IPS-NIHi7 (cell line): ENCODE data around the gene NCKAP5.

Source experiments
- DNase-seq: peaks from one replicate; pipeline ENCODE4 v3.0.0; 2012; ENCODE audit warnings: mixed read lengths; ENCODE audit errors: extremely low spot score

NCKAP5 gene

DNA sequence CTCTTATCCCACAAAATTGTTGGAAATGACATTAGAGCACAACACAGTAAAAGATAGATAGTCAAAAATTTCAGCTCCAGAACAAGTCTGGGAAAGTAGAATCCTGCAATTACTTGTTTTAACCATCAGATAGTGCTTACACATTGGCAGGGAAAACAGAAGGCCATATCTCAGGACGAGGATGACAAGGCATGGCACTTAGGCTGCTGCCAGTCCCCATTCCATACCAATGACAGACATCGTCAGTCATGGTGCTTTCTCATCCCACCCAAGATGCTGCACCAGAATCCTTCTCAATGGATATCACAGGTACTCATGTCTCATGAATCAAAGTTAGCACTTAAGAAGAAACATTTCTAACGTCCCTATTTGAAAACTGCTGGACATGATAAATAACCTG is 187.3 kb downstream of the NCKAP5 start:
- no peak for DNase-seq

DNA sequence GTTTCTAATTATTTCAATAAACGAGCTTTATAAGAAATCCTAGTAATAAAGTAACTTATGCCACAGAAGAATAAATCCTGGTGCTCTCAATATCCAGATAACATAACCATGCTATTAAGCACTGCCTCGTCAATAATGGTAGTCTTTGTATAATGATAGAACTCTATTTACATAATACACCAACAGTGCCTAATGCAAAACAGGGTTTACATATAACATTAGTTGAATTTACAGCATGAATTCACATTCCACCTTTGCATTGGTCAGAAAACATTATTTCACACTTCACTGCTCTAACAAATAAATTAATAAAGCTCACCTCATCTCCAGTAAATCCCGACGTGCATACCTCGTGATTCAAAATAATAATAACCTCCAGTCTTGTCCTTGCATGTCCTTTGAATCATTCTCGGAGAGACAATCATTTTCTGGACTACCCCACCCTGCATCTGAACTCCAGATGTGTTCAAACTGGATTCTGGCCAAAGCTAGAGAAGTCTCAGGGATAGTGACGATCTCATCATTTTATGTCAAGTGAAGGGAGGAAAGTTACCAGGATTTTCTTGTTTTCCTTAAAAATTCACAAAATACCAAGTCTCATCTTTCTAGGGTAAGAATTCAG is 189.2 kb downstream of the NCKAP5 start:
- no peak for DNase-seq

DNA sequence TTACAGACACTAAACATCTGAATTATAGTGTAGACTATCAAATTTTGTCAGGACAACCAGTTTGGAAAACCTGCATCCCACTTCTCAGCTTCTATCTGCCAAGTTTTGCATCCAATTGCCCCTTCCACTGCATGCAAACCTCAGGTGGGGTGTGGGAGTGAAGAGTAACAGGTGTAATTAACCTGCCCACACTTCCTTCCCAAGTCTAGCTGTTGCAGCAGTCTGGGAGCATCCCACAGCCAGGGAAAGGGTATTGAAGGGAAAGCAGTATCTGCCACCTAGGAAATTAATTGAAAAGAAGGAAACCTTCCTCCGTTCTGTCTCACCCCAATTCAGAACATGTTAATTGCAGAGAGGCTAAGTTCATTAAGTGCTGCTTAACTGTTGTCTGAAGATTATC is 189.9 kb downstream of the NCKAP5 start:
- no peak for DNase-seq

DNA sequence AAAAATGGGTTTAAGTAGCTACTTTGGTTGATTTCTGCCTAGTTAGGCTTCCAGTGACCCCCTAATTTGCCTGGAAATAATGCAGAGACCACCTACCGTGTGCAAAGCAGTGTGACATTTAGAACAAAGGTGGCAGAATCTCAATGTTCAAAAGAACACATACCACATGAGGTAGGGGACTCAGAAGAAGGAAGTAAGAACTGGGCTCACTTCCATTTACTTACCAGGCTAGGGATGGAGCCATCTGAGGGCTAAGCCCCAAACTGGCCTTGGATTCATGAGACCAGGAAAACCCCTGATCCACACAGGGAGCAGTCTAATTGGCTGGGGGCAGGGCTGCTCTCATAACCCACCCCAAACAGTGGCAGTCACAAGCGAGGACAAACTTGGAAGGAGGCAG is 190.7 kb downstream of the NCKAP5 start:
- peak; percentile 31 for DNase-seq

GRCh38 chr2:133377021-133377481 is 191.2 kb downstream of the NCKAP5 start:
- DNase-seq = no peak

DNA sequence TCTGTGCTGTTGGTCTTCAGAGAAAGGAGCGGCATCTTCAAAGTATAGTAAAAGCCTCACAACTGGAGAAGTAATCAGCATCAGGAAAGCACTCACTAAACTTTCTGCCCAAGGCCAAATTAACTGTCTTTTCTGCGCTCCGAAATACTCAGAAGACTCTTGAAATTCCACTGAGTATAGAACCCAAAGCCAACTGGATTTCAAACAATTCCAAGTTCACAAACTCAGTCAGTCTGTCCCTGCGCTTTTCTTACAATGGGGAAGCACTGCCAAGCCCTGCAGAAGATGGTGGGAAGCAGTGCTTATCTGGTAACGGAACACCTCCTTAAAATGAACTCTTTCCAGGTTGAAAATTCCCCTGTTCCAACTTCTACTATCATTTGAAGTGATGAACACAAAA is 193.5 kb downstream of the NCKAP5 start:
- DNase-seq = no peak

DNA sequence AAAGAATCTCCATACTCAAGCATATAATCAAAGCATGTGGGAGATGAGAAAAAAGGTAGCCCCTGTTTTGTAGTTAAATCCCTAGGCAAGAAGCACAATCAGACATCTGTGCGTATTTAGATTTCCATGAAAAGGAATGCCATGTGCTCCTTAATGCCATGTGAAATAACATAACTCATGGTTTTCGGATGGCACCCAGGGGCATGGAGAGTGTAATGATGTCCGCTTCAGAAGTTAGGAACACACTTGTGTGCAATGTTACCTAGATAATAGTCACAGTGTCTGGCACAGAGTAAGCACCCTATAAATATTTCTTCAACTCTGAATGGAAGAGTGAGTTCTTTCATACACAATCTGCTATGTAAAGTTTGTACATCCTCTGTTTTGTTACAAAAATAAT is 197.0 kb downstream of the NCKAP5 start:
- no peak for DNase-seq

GRCh38 chr2:133369901-133370658 is 198.2 kb downstream of the NCKAP5 start:
- DNase-seq = no peak

GRCh38 chr2:133365117-133365516 is 203.1 kb downstream of the NCKAP5 start:
- no peak for DNase-seq

DNA sequence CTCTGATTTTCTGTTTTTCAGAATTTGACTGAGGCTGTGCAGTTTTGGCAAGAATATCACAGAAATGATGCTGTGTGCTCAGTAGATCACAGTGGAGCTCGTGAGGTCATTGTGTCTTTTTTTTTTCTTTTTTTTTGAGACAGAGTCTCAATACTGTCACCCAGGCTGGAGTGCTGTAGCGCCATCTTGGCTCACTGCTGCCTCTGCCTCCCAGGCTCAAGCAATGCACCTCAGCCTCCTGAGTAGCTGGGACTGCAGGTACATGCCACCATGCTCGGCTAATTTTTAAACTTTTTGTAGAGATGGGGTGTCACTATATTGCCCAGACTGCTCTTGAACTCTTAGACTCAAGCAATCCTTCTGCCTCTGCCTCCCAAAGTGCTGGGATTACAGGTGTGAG is 203.6 kb downstream of the NCKAP5 start:
- no peak for DNase-seq

DNA sequence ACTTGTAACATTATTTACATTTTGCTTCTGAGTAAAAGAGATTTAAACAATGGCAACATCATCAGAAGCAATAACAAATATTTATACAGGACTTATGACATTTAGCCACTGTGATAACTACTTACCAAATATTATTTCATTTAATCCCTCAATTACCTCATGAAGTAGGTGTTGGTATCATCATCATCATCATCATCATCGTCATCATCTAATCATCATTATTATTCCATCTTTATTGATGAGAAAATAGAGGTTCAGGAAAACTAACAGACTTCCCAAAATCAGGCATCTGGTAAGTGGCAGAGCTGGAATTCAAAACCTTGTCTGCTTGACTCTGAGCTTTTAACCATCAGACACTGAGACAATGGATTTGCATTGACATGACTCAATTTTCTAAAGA is 204.4 kb downstream of the NCKAP5 start:
- DNase-seq = no peak

DNA sequence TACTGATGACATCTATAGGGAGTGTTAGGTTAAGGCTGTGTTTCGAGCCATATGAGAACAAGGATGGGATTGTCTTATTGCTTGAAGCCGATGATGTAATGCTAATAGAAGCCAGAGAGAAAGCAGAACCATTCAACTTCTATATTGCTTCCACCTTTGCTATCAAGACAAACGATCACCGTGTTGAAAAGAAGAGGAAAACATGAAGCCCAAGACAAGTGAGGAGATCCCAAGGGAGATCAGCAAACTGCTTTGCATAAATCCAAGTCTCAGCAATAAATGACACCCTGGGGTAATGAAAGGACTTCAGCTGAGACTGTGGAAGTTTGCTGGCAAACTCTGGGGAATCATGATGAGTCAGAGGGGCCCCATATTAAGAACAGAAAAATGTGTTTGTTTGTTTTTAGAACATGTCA is 206.2 kb downstream of the NCKAP5 start:
- no peak for DNase-seq

DNA sequence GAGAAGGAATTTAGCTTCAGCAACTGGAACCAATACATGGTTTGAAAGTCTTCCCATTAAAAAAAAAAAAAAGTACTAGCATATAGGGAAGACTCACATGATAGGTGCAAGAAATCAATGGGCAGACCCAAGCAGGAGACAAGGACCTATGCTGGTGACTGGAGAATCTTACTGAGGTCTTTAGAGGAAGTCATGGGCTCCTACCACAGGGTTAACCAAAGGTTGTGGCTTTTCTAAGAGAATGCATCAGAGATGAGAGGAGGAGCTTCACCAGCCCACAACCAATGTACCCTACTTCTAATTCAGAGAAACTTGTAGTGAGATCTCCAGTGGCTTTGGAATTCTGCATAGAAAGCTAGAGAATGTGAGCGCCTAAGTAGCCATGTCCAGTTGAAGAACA is 207.4 kb downstream of the NCKAP5 start:
- DNase-seq = no peak

DNA sequence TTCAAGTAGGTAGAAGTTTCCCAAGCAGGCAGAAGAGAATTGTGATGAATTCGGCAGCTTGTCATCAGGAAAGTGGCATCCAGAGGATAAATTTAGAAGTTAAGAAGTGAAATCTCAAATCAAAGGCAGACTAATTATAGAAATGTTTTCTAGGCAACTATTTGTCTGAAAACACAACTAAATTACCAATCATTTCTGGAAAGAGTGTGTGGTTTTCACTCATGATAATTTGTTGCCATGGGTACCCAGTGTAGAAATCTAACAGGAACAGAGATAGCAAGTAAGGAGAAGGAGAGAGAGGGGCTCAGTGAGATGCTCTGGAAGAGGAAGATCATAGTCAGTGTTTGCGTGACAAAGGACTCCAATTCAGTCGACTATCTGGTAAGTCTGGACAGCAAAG is 208.1 kb downstream of the NCKAP5 start:
- DNase-seq = no peak

DNA sequence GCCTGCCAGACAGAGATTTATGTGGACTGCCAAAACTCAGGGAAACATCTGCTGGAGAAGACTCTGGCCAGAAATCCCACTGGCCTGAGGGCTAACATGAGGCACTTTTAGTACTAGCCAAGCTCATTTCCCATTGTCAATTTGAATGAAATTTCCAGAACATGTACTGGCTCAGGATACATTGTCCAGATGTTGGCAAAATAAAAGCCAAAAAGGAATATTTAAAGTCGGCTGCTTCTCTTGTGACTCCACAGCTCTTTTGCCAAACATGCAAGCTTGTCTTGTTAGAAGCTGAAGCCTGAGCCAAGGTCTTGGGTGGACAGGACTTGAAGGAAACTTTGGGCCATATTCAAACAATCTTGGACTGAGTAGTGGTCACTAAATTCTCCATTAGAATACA is 215.5 kb downstream of the NCKAP5 start:
- DNase-seq = no peak

DNA sequence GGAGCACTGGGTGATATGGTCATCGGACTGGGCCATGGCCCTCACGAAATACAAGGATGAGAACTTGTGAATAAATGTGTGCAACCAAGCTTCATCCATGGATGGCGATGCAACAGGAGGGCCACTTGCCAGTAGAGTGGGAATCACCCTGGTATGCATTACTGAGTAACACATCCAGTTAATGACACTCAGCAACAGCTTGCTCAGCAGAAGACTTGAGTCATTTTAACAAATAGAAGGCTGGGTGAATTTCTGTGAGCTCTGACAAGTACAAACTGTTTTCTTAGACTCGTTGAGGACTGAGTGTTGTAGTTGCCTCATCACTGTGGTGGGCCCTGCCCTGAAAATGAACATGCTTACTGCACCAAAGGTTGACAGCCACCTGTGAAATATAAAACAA is 221.6 kb downstream of the NCKAP5 start:
- DNase-seq = no peak

DNA sequence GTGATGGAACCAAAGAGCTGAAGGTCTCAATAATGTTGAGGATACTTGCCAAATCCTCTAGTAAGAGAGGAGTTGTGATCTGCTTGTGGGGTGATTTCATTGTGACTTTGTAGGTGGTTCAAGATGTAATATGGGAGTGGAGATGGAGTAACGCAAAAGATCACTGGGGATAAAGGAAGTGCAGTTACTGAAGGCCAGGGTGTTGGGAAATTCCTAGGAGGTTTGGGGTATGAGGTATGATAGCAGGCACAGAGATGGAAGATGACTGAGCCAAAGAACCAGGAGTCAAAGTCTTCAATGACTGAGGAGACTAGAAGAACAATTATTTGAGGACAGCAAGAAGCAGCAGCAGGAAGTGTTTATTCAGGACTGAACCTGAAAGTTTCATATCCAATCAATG is 222.6 kb downstream of the NCKAP5 start:
- DNase-seq = no peak

- DNase-seq = no peak
These were observed 223.4 kb downstream of the NCKAP5 start for GRCh38 chr2:133344849-133345248.

DNA sequence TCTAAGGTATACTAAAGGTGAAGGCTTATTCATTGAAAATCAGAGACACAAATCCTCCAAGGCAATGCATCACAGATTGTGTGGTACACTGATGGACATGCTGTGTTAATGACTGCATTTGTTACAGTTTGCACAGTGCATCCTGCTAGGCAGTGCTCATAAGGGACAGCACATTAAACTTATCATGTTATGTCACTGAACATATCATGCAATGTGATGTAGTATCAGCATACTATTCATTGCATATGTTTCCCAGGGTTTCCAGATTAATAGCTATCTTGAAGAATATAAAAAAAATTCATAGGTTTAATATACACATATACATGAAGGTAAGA is 225.3 kb downstream of the NCKAP5 start:
- no peak for DNase-seq

GRCh38 chr2:133342286-133343017 is 225.8 kb downstream of the NCKAP5 start:
- no peak for DNase-seq

GRCh38 chr2:133341575-133341974 is 226.7 kb downstream of the NCKAP5 start:
- DNase-seq = no peak

DNA sequence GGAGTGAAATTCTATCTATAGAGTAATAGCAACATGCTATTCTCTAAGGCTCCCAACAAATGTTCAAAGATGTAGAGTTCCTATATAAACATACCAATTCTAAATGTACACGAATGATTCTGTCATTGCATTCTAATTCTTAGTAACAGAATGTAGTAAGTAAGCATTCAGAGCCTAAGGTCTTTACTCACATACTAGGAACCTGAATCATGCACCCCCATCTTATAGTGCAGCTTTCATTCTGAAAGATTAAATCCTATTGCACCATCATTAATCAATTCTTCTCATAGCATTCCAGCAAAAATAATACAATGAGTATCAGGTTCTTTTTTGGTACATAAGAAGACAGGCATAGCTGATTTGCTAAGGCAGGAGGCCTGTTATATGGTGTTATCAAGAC is 230.0 kb downstream of the NCKAP5 start:
- DNase-seq = no peak

DNA sequence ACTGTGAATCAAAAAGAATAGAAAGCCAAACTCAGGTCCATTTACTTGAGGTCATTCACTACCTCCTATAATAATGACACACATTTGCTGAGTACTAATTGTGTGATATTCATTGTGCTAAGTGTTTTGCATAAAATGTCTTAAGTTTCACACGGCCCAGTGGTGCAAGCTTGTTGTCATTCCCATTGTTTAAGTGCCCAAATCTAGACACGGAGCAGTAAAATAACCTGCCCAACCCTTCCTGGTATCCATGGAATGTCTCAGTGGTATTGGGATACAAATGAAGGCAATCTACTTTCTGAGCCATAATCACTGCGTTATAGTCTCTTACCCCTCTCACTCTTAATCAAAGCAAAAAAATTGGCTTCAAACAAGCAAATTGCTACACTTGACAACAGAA is 233.3 kb downstream of the NCKAP5 start:
- no peak for DNase-seq
